Fibroblast of lung (primary cell): ENCODE results near the gene RALBP1.

Experiments used
- EZH2 ChIP-seq: IDR thresholded peaks from 2 replicates; pipeline ENCODE4 v1.5.1; 2012; ENCODE audit warnings: low read length, control low read depth, mild to moderate bottlenecking; ENCODE audit errors: missing control alignments
- TF ChIP-seq, protein P1 (sequence below), 2 donors: IDR thresholded peaks in 1 of 2; conservative IDR thresholded peaks in 1 of 2; 1 replicate in 1 of 2; 2 replicates in 1 of 2; pipeline ENCODE4 v1.5.1; 2011 to 2012; ENCODE audit warnings: low read length in 2 of 2, control low read depth in 1 of 2, inconsistent platforms in 1 of 2, low read depth in 1 of 2, mild to moderate bottlenecking in 1 of 2

DNA sequence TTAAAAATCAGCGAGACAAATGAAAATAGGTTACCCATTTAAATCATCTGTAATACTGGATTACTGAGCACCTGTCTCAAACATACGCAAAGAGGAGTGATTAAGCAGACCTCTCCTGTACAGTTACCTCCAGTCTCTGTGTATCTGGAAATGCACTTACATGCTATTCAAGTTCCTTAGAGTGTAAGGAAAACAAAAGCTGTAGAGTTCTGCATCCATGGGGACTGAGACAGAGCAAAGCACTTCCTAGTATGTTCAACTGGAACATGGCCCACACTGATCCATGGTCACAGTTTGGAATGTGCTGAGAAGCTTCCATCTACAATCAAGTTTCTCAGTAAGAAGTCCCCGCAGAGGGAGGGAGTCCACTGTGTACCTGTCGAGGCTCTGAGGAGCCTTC, 75.1 kb downstream of the RALBP1 start:
- TF ChIP-seq, protein P1, sequence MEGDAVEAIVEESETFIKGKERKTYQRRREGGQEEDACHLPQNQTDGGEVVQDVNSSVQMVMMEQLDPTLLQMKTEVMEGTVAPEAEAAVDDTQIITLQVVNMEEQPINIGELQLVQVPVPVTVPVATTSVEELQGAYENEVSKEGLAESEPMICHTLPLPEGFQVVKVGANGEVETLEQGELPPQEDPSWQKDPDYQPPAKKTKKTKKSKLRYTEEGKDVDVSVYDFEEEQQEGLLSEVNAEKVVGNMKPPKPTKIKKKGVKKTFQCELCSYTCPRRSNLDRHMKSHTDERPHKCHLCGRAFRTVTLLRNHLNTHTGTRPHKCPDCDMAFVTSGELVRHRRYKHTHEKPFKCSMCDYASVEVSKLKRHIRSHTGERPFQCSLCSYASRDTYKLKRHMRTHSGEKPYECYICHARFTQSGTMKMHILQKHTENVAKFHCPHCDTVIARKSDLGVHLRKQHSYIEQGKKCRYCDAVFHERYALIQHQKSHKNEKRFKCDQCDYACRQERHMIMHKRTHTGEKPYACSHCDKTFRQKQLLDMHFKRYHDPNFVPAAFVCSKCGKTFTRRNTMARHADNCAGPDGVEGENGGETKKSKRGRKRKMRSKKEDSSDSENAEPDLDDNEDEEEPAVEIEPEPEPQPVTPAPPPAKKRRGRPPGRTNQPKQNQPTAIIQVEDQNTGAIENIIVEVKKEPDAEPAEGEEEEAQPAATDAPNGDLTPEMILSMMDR (conservative IDR thresholded peaks at IDR 0.05 in 1 of 2, IDR thresholded peaks at IDR 0.05 in 1 of 2; ENCODE audit: low read depth in 1 of 2, low read length in 2 of 2), result no peak
- no peak for TF ChIP-seq EZH2
